ENCODE results near the gene ATP2A2. TPM values are rescaled to one million over a fixed set of nuclear protein-coding genes. Genes with fewer than 3 reads are reported as not detected.

Gene ATP2A2
- total and polyA plus RNA-seq, 2 donors from 2014 or later: 37.2 to 221 TPM

DNA sequence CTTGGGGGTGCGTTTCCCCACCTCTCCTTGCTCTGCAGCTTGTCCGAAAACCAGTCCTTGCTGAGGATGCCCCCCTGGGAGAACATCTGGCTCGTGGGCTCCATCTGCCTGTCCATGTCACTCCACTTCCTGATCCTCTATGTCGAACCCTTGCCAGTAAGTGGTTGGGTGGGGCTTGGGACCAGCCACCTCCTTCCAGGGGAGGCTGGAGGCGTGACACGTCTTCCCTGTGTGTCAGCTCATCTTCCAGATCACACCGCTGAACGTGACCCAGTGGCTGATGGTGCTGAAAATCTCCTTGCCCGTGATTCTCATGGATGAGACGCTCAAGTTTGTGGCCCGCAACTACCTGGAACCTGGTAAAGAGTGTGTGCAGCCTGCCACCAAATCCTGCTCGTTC lies 64.9 kb downstream of the ATP2A2 start:
- peaks cover 13 to 85% (median 75%) of the 10 kb centered on the region in 3 donors for H3K36me3 ChIP-seq (ENCODE audit: control insufficient read depth in 2 of 3, insufficient read depth in 3 of 3, low read length in 3 of 3)
- TF ChIP-seq, protein P1, sequence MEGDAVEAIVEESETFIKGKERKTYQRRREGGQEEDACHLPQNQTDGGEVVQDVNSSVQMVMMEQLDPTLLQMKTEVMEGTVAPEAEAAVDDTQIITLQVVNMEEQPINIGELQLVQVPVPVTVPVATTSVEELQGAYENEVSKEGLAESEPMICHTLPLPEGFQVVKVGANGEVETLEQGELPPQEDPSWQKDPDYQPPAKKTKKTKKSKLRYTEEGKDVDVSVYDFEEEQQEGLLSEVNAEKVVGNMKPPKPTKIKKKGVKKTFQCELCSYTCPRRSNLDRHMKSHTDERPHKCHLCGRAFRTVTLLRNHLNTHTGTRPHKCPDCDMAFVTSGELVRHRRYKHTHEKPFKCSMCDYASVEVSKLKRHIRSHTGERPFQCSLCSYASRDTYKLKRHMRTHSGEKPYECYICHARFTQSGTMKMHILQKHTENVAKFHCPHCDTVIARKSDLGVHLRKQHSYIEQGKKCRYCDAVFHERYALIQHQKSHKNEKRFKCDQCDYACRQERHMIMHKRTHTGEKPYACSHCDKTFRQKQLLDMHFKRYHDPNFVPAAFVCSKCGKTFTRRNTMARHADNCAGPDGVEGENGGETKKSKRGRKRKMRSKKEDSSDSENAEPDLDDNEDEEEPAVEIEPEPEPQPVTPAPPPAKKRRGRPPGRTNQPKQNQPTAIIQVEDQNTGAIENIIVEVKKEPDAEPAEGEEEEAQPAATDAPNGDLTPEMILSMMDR (IDR thresholded peaks at IDR 0.05; ENCODE audit: borderline replicate concordance, extremely low read depth, insufficient read depth): no peak
- no peaks in the 10 kb centered on the region for H3K27me3 ChIP-seq (ENCODE audit: control insufficient read depth, insufficient read depth, low read length)
- no peak overlapping the region for H3K27ac ChIP-seq (ENCODE audit: low read depth in 2 of 2, low read length in 2 of 2)
- no peaks in the 10 kb centered on the region for H3K4me1 ChIP-seq (ENCODE audit: control insufficient read depth in 2 of 3, insufficient read depth in 2 of 3, low read depth in 1 of 3, low read length in 3 of 3)
- DNase-seq (no peak), FAIRE-seq (no peak)
- no peak overlapping the region for H3K9ac ChIP-seq (ENCODE audit: low read length in 3 of 3)
- no peaks in the 10 kb centered on the region for H3K9me3 ChIP-seq (ENCODE audit: control insufficient read depth in 2 of 3, insufficient read depth in 1 of 3, low read length in 3 of 3)
- no peak overlapping the region for H3K4me3 ChIP-seq (ENCODE audit: low read length in 3 of 3)
- intact Hi-C loops (cut with DNase I): no loop called here

DNA sequence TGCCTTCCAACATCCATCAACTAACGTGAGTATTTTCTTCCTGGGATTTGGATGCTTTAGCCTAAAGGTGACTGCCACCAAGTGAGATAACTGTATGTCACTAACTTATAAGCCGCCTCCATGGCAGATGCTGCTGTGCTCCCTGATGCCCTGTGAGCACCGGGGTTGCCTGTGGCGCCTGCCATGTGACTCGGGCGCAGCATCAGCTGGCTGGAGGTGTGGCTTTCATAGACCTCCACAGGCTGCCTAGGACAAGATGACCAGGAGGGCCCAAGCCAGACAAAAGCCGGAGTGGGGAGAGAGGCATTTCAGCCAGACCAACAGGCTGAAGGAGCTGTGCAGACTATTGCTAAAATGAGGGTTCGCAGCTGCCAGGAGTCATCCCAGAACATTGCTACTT lies 66.7 kb downstream of the ATP2A2 start:
- Histone ChIP-seq H3K27ac (ENCODE audit: low read depth in 2 of 2, low read length in 2 of 2) (no peak overlapping the region), H3K27me3 (ENCODE audit: control insufficient read depth, insufficient read depth, low read length) (no peaks in the 10 kb centered on the region), H3K4me1 (ENCODE audit: control insufficient read depth in 2 of 3, insufficient read depth in 2 of 3, low read depth in 1 of 3, low read length in 3 of 3) (no peaks in the 10 kb centered on the region), H3K9me3 (ENCODE audit: control insufficient read depth in 2 of 3, insufficient read depth in 1 of 3, low read length in 3 of 3) (no peaks in the 10 kb centered on the region), H3K36me3 (ENCODE audit: control insufficient read depth in 2 of 3, insufficient read depth in 3 of 3, low read length in 3 of 3) (peaks cover 10 to 68% (median 64%) of the 10 kb centered on the region in 3 donors), H3K4me3 (ENCODE audit: low read length in 3 of 3) (no peak overlapping the region), H3K9ac (ENCODE audit: low read length in 3 of 3) (no peak overlapping the region)
- FAIRE-seq (no peak), DNase-seq (no peak)
- intact Hi-C loops (cut with DNase I): no loop called here
- TF ChIP-seq, protein P1 (IDR thresholded peaks at IDR 0.05; ENCODE audit: borderline replicate concordance, extremely low read depth, insufficient read depth): no peak

DNA sequence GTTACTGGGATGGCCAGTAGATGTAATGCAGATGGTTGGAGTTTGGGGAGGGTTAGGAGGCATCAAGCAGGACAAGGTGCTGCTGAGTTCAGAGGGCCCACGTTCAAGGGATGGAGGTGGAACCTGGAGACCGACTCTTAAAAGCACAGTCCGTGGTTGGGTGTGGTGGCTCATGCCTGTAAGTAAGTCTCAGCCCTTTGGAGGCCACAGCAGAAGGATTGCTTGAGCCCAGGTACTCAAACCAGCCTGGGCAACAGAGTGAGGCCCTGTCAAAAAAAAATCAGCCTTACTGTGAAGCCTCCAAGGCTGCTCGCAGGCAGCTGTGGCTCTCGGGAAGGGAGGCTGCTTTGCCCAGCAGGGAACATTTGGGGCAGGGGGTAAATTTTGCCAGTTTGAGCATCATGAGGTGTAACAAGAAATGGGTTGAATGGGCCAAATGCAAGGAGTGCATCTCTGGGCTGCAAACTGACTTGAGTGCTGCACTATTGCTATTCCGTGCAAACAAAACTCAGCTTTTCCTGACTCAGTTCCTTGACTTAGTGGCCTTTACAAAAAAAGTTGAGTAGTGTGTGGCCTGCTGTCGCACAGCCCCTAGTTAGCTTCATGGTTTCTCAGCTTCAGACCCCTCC lies 67.5 kb downstream of the ATP2A2 start:
- Histone ChIP-seq H3K27ac (ENCODE audit: low read depth in 2 of 2, low read length in 2 of 2) (no peak overlapping the region), H3K4me3 (ENCODE audit: low read length in 3 of 3) (no peak overlapping the region), H3K9me3 (ENCODE audit: control insufficient read depth in 2 of 3, insufficient read depth in 1 of 3, low read length in 3 of 3) (no peaks in the 10 kb centered on the region), H3K36me3 (ENCODE audit: control insufficient read depth in 2 of 3, insufficient read depth in 3 of 3, low read length in 3 of 3) (peaks cover 10 to 60% (median 57%) of the 10 kb centered on the region in 3 donors), H3K4me1 (ENCODE audit: control insufficient read depth in 2 of 3, insufficient read depth in 2 of 3, low read depth in 1 of 3, low read length in 3 of 3) (no peaks in the 10 kb centered on the region), H3K9ac (ENCODE audit: low read length in 3 of 3) (no peak overlapping the region), H3K27me3 (ENCODE audit: control insufficient read depth, insufficient read depth, low read length) (no peaks in the 10 kb centered on the region)
- no peak for DNase-seq
- intact Hi-C loops (cut with DNase I): no loop called here
- no peak for FAIRE-seq
- TF ChIP-seq, protein P1 (IDR thresholded peaks at IDR 0.05; ENCODE audit: borderline replicate concordance, extremely low read depth, insufficient read depth): no peak

GRCh38 chr12:110349096-110349495 lies 68.0 kb downstream of the ATP2A2 start:
- intact Hi-C loops (cut with DNase I): no loop called here
- DNase-seq (no peak), FAIRE-seq (no peak)
- Histone ChIP-seq H3K4me3 (ENCODE audit: low read length in 3 of 3) (no peak overlapping the region), H3K9ac (ENCODE audit: low read length in 3 of 3) (no peak overlapping the region), H3K27ac (ENCODE audit: low read depth in 2 of 2, low read length in 2 of 2) (no peak overlapping the region), H3K9me3 (ENCODE audit: control insufficient read depth in 2 of 3, insufficient read depth in 1 of 3, low read length in 3 of 3) (no peaks in the 10 kb centered on the region), H3K4me1 (ENCODE audit: control insufficient read depth in 2 of 3, insufficient read depth in 2 of 3, low read depth in 1 of 3, low read length in 3 of 3) (no peaks in the 10 kb centered on the region), H3K27me3 (ENCODE audit: control insufficient read depth, insufficient read depth, low read length) (no peaks in the 10 kb centered on the region), H3K36me3 (ENCODE audit: control insufficient read depth in 2 of 3, insufficient read depth in 3 of 3, low read length in 3 of 3) (peaks cover 7 to 55% (median 51%) of the 10 kb centered on the region in 3 donors)
- TF ChIP-seq, protein P1 (IDR thresholded peaks at IDR 0.05; ENCODE audit: borderline replicate concordance, extremely low read depth, insufficient read depth): no peak
